SU-DHL-6 (cell line): Measurements from ENCODE around the gene KCTD19.

Experiments used
- EZH2phosphoT487 ChIP-seq: fragments of 200-600 bp; sonication (generic), shearing (Covaris generic); conservative IDR thresholded peaks from 2 replicates; pipeline ENCODE4 v1.6.1; 2018; ENCODE audit warnings: mild to moderate bottlenecking, antibody characterized with exemption, low read length, moderate library complexity, mixed read lengths
- TF ChIP-seq, protein P1 (sequence below): fragments of 200-600 bp; sonication (generic); IDR thresholded peaks from one replicate; pipeline ENCODE4 v1.5.1; 2017; ENCODE audit warnings: antibody characterized with exemption, mild to moderate bottlenecking, low read length, moderate library complexity; ENCODE audit not compliant: insufficient read depth, poor library complexity, severe bottlenecking

DNA sequence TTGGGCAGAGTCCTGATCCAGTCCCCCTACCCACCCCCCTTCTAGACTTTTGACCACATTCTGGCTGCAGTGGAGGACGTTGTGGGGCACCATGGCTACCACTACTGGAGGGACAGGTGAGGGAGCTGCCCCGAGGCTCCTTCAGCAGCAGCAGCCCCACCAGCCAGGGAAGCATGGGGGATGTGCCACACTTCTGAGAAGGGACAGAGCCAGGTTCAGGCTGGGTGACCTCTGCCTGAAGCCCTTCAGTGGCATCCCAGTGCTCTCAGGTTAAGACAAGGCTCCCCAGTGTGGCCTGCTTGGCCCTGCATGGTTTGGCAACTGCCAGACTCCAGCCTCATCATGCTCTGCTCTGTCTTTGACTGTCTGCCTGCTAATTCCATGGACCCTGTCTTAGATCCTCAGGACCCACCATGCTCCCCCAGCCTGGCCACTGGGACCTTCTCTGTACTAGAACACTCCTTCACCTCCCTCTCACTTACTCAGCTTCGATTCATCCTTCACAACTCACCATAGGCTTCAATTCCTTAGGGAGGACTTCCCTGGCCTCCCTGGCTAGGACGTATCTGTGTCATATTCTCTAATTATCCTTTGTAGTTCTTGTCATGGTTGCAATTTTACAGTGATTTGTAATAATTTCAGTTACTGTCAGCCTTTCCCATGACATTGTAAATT lies 68.9 kb downstream of the KCTD19 start:
- TF ChIP-seq, protein P1, sequence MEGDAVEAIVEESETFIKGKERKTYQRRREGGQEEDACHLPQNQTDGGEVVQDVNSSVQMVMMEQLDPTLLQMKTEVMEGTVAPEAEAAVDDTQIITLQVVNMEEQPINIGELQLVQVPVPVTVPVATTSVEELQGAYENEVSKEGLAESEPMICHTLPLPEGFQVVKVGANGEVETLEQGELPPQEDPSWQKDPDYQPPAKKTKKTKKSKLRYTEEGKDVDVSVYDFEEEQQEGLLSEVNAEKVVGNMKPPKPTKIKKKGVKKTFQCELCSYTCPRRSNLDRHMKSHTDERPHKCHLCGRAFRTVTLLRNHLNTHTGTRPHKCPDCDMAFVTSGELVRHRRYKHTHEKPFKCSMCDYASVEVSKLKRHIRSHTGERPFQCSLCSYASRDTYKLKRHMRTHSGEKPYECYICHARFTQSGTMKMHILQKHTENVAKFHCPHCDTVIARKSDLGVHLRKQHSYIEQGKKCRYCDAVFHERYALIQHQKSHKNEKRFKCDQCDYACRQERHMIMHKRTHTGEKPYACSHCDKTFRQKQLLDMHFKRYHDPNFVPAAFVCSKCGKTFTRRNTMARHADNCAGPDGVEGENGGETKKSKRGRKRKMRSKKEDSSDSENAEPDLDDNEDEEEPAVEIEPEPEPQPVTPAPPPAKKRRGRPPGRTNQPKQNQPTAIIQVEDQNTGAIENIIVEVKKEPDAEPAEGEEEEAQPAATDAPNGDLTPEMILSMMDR, result no peak
- TF ChIP-seq EZH2phosphoT487, result no peak
